Mesodermal cell (in vitro differentiated cells): ENCODE measurements around the gene AJAP1.

Experiments
- H3K27ac ChIP-seq: 2 replicates; pipeline ENCODE4 v1.7.0; 2013; ENCODE audit warnings: mild to moderate bottlenecking, low read depth, low read length, moderate library complexity; ENCODE audit not compliant: severe bottlenecking
- H3K36me3 ChIP-seq: 2 replicates; pipeline ENCODE4 v1.7.1; 2013; ENCODE audit warnings: mild to moderate bottlenecking, low read length, moderate library complexity; ENCODE audit not compliant: control insufficient read depth, insufficient read depth
- H3K4me1 ChIP-seq: one replicate; pipeline ENCODE4 v1.7.1; 2013; ENCODE audit warnings: mild to moderate bottlenecking, low read length; ENCODE audit not compliant: insufficient read depth, control insufficient read depth, poor library complexity, severe bottlenecking
- H3K4me3 ChIP-seq: 2 replicates; pipeline ENCODE4 v1.7.0; 2013; ENCODE audit warnings: low read length, control low read depth, mild to moderate bottlenecking; ENCODE audit not compliant: insufficient read depth, poor library complexity, severe bottlenecking; ENCODE audit errors: extremely low read depth
- H3K9me3 ChIP-seq: 2 replicates; pipeline ENCODE4 v1.7.1; 2013; ENCODE audit warnings: mild to moderate bottlenecking, low read length, moderate library complexity; ENCODE audit not compliant: control insufficient read depth
- WGBS, 2 experiments: methylation state at CpG; one replicate each; pipeline ENCODE4 v1.1.5; 2013; ENCODE audit warnings: missing lambda C conversion rate in 2 of 2; ENCODE audit not compliant: insufficient coverage in 2 of 2; 5-methylcytosine and 5-hydroxymethylcytosine counted together

AJAP1 gene

DNA sequence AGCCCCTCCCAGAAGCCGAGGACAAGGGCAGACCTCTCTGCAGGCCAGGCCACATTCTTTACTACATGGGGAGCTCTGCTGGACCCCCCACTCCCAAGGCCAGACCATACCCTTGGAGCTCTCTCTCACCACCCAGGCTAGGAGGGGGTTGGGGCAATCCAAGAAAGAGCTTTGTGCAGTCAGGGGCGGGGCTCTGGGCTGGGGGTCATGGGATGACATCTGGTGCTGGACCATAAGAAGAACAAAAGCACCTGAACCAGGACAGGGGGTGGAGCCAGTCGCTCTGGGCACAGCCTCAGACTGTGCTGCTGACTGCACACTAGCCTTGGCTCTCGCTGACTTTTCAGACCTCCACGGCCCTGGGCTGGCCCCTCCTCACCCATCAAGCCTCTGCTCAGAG lies 23.1 kb upstream of the AJAP1 start:
- no peak overlapping the region for H3K4me3 ChIP-seq
- no peaks in the 10 kb centered on the region for H3K9me3 ChIP-seq
- no peaks in the 10 kb centered on the region for H3K36me3 ChIP-seq
- 88 to 92% methylated on average over 4 of the region's 5 CpGs for WGBS, 2 experiments
- H3K4me1 ChIP-seq: peaks cover 4% of the 10 kb centered on the region
- no peak overlapping the region for H3K27ac ChIP-seq

DNA sequence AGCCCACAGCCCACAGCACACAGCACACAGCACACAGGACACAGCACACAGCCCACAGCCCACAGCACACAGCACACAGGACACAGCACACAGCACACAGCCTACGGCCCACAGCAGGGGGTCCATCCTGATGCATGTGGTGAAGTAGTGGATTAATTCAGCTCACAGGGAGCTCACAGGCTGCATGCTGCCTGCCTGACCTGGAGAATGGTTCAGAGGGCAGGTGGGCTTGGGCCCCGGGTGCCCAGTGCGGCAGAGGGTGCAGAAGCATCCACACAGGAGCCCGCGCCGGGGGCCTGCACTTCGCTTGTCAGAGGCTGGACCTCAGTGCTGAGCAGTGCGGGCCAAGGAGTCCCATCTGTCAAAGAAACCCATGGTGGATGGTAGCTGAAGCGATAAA lies 21.1 kb upstream of the AJAP1 start:
- Histone ChIP-seq H3K27ac (no peak overlapping the region), H3K4me1 (peaks cover 4% of the 10 kb centered on the region)
- WGBS, 2 experiments: 85 to 86% methylated on average over 8 of the region's 9 CpGs

DNA sequence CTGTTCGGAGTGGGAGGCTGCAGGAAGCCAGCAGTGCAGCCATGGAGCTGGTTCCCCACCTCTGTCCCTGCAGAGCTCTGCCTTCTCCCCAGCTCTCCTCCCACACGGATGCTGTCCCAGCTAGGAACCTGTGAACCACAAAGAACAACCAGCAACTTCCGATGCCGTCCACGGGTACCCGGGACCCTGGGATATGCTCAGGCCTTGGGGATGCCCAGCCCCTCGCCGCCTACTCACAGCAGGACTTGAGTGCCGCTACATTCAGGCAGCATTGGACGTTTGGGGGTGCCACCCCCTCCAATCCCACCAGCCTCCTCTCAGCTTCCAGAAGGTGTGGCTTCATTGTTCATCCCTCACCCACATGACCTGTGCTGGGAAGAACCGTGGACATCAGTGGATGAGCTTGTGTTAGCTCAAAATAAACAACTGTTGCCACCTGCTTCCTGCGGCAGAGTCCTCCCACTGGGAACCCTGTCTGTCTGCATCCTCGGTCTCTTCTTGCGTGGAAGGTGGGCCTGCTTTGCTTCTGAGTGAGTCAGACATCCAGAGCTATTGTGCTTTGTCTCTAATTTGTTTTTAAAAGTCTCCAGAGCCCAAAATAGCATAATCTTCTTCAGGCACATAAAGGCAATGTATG lies 20.1 kb upstream of the AJAP1 start:
- Histone ChIP-seq H3K4me3 (no peak overlapping the region), H3K27ac (no peak overlapping the region), H3K36me3 (no peaks in the 10 kb centered on the region), H3K9me3 (no peaks in the 10 kb centered on the region), H3K4me1 (peaks cover 4% of the 10 kb centered on the region)
- WGBS, 2 experiments: 86 to 87% methylated on average over 14 of the region's 14 CpGs

More for the DNA sequence above, 21.1 kb upstream of the AJAP1 start:
- Histone ChIP-seq H3K9me3 (no peaks in the 10 kb centered on the region), H3K4me3 (no peak overlapping the region), H3K36me3 (no peaks in the 10 kb centered on the region)

DNA sequence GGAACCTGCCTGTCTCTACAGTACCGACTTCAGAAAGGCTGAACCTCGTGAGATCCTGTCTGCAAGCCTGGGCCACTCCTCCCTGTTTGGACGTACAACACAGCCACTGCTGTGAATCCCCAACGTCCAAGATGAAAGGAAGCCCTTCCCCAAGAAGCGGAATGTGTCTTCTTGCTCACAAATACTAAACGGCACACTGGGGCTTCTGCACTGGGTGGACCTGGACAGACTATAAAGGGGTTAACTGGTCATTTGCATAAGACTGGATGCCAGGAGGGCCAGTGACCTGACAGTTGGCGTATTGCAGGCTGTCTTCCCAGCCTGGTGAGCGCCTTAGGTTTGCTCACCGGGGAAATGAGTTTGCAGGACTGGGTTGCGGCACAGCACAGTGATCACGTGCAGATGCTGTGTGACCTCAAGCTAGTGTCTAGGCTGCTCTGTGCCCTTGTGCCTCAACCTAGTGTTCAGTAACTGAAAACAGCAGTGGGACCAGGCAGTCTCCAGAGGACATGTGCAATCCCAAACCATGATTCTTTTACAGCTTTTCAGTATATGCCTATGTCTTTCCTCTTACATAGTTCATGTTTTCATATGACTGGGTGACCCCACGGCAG lies 19.5 kb upstream of the AJAP1 start:
- Histone ChIP-seq H3K9me3 (no peaks in the 10 kb centered on the region), H3K4me3 (no peak overlapping the region), H3K36me3 (no peaks in the 10 kb centered on the region), H3K4me1 (peaks cover 4% of the 10 kb centered on the region), H3K27ac (peak overlapping the region; percentile 23)
- WGBS, 2 experiments: 80 to 82% methylated on average over 11 of the region's 12 CpGs

DNA sequence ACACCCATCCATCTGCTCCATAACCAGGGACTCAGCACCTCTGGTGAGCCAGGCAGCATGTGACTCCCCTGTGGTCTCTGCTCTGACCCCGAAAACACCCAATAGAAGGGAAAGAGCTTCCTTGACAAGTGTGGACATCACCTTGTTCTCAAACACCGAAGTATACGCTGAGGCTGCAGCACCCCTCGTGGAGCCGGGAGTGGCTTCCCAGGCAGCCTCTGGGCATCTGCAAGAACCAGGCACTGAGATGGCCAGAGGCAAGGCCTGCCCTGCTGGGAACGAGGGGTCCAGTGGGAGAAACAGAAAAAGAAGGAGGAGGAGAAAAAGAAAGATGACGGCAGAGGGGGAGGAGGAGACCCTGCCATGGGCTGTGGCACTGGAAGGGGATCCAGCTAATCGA lies 18.2 kb upstream of the AJAP1 start:
- H3K4me3 ChIP-seq: no peak overlapping the region
- WGBS, 2 experiments: 87 to 91% methylated on average over 7 to 8 of the region's 8 CpGs
- H3K27ac ChIP-seq: no peak overlapping the region
- no peaks in the 10 kb centered on the region for H3K9me3 ChIP-seq
- peaks cover 4% of the 10 kb centered on the region for H3K4me1 ChIP-seq
- H3K36me3 ChIP-seq: no peaks in the 10 kb centered on the region

DNA sequence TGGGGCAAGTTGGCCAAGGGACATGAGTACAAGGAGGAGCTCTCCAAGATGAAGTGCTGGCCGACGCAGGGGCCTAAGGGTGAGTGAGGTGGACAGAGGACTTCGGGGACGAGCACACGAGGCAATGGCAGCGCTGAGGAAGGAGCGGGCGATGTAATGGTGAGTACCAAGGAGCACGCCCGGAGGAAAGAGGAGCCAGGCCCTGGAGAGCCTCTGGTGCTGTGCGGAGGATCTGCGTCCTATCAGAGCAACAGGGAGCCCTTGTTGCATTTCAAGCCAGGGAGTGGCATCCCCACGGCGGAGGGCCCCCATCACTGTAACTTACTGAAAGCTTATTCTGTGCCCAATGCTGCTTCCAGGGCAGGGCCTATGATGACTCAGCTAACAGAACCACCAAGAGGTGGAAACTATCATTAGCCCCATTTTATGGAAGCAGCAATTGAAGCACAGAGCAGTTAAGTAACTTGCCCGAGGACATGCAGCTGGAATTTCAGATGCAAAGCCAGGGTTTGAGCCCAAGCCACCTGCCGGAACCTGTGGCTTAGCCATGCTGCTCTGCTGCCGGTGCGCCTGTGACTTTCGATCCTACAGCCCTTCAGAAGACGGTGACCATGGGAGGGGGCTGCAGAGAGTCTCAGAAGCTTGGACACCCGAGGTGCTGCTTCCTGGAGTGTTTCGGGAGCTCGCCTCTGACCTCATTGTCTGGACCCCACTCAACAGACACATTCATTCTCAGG lies 17.6 kb upstream of the AJAP1 start:
- Histone ChIP-seq H3K9me3 (no peaks in the 10 kb centered on the region), H3K36me3 (no peaks in the 10 kb centered on the region), H3K27ac (no peak overlapping the region), H3K4me3 (no peak overlapping the region), H3K4me1 (peaks cover 4% of the 10 kb centered on the region)
- 87 to 93% methylated on average over 20 to 21 of the region's 23 CpGs for WGBS, 2 experiments

DNA sequence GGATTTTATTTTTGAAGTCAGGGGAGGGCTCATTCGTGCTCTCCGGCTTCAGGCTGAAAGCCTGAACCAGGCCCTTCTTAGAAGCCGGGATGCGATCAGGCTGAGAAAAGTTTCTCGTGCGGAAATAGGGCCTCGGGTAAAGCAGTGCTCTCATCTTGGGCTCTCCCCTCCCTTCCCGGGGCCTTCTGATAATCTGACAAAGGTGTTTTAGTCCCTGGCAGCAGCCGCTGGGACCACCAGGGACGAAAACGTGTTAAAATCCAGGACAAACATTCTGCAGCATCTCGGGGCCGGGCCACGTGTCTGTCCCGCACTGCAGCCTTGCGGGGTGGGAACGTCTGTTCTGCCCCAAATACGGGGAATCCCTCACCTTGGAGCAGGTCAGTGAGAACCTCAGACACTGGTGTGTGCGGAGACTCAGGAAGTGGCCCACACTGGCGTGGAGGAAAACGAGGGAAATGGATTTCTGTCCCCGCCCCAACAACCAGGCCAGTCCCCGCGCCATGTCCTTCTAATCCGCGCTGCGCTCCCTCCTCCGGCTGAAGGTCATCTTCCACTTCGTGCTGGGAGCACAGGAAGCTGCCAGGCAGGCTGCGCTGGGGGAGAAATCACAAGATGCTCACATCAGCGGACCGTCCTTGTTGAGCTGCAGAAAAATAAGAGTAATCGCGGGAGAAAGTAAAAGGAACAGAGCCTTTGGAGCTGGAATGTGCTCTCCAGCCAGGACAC lies 16.6 kb upstream of the AJAP1 start:
- 83 to 87% methylated on average over 32 to 34 of the region's 34 CpGs for WGBS, 2 experiments

DNA sequence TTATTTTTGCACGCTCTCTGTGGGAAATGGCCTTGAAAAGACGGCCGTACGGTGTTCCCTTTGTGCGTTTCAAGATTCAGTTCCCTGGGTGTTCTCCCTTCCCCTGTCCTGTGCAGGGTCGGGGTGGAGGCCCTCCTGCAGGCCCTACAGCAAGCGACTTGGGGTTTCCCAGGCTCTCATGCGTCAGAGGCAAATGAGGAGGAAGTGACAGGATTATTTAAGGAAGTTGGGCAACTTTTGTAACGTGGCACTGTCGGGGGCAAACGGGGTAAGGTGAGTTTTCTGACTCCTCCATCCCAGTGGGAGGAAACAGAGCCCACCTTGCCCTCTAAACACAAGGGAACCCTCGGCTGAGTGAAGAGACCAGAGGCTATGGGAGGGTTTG lies 16.1 kb upstream of the AJAP1 start:
- Histone ChIP-seq H3K36me3 (no peaks in the 10 kb centered on the region), H3K4me3 (no peak overlapping the region), H3K9me3 (no peaks in the 10 kb centered on the region), H3K27ac (no peak overlapping the region), H3K4me1 (peaks cover 4% of the 10 kb centered on the region)
- 83 to 93% methylated on average over 5 to 8 of the region's 12 CpGs for WGBS, 2 experiments

More for the DNA sequence above, 16.6 kb upstream of the AJAP1 start:
- Histone ChIP-seq H3K9me3 (no peaks in the 10 kb centered on the region), H3K36me3 (no peaks in the 10 kb centered on the region), H3K27ac (no peak overlapping the region), H3K4me1 (peaks cover 4% of the 10 kb centered on the region), H3K4me3 (no peak overlapping the region)

DNA sequence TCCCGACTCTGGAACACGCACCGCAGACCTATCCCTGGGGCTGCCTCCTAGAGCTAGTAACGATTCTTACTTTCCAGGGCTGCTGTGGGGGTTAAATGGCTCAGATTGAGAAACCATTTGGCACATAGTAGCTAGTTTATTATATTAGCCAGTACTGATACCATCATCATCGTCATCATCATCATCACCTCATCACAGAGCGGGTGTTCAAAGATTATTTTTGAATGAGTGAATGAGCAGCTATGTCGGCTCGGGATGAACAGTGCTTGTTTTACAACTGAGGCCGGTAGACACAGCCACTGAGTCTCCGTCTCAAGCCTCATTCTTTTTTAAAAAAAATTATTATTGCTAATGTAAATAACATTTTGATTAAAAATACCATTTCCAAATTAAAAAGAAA lies 13.5 kb upstream of the AJAP1 start:
- Histone ChIP-seq H3K27ac (no peak overlapping the region), H3K4me1 (no peaks in the 10 kb centered on the region), H3K36me3 (no peaks in the 10 kb centered on the region), H3K4me3 (no peak overlapping the region), H3K9me3 (no peaks in the 10 kb centered on the region)
- WGBS, 2 experiments: no CpG with 5 or more reads among the region's 10 CpGs

DNA sequence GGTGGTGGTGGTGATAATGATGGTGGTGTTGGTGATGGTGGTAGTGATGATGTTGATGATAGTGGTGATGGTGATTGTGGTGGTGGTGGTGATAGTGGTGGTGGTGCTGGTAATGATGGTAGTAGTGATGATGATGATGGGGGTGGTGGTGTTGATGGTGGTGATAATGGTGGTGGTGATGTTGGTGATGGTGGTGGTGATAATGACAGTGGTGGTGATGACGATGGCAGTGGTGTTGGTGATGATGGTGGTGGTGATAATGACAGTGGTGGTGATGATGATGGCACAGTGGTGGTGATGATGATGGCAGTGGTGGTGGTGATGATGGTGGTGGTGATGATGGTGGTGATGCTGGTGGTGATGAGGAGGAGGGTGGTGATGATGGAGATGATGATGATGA lies 7.0 kb upstream of the AJAP1 start:
- Histone ChIP-seq H3K9me3 (no peaks in the 10 kb centered on the region), H3K27ac (no peak overlapping the region), H3K4me3 (no peak overlapping the region), H3K4me1 (peaks cover 16% of the 10 kb centered on the region), H3K36me3 (no peaks in the 10 kb centered on the region)
- 88 to 100% methylated on average over 1 of the region's 1 CpG for WGBS, 2 experiments
